ENCODE measurements around the gene RPLP1.

The RPLP1 gene

GRCh38 chr15:69498282-69498681 is 45.7 kb downstream of the RPLP1 start:
- DNase-seq, result no peak

DNA sequence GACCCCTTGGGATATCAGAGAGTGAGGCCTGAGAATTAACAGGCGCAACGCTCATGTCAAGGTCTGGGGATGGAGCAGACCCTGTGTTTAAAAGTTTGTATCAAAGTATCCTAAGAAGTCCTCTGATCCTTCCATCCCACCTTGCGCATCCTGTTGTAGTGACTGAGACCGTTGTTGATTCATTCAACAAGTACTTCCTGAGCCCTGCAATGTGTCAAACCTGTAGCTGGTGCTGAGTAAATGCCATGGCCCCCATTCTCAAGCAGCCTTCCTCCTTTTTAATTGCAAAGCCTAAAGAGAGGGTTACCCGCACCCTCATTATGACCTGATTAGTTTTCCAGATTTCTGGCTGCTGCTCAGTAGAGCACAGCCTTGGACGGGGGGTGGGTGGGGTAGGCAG is 46.4 kb downstream of the RPLP1 start:
- no peak for DNase-seq

GRCh38 chr15:69499521-69500211 is 47.0 kb downstream of the RPLP1 start:
- DNase-seq, result no peak

- DNase-seq, result no peak
Measured at GRCh38 chr15:69500339-69500738, 47.7 kb downstream of the RPLP1 start.

DNA sequence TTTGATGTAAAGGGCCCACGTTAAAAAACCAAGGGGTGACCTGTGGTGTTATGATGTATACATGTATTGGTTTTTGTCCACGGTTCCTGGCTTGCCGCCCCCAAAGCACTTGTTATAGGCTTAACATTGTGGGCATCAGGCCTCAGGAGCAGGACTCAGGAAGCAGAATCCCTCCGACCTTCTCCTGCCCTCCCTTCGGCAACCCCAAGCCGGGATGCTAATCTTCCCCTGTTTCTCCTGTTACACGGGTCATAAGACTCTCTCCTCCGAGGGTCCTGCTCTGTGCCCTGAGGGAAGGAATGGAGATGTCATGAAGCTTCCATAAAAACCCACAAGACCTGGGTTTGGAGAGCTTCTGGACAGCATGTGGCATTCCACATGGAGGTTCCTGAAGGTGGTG is 48.8 kb downstream of the RPLP1 start:
- DNase-seq, result no peak

- no peak for DNase-seq
Measured at GRCh38 chr15:69502470-69503045, 49.9 kb downstream of the RPLP1 start.

DNA sequence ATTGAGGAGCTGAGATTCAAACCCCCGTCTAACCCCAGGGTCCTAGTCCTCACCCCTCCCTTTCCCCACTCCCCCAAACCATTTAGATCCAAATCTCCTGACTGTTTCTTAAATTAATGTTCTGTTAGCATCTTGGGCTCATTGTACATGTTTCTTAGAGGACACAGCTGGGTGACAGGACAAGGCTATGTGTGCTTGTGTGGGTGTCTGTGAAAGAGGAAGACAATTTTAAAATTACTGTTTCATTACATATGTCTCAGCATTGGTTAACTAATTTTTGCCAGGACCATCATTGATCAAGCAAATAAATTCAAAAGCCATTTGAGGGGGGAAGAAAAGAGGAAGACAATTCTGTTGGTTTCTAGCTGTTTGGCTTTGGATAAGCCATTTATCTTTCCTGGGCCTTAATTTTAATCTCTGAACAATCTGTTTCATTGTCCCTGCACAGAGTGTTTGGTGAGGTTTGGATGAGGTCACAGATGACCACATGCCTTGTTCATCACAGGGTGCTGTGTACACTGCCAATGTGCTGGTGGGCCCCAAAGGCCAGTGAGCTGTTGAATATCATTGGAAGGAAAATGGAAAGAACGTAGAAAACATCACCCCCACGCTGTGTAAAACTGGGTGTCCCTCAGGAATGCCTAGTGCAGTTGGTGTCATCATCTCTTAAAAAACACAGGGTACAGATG is 51.9 kb downstream of the RPLP1 start:
- peak; percentile 24 to 60 (median 44) for DNase-seq

Data from suppressor macrophage (primary cell).